Tibial nerve (tissue), 4 donors: ENCODE data around the gene NUP62. TPM values are rescaled to one million over a fixed set of nuclear protein-coding genes. Genes with fewer than 3 reads are reported as not detected.

Experiments
- DNase-seq, 2 donors: peaks; one replicate each; pipeline ENCODE4 v3.0.0-alpha.2; 2019; ENCODE audit warnings: low spot score in 2 of 2
- H3K27ac ChIP-seq, 4 donors: fragments of 200-600 bp; sonication (generic) in 3 of 4; one replicate each; pipeline ENCODE4 v1.5.1; 2017 to 2019; ENCODE audit warnings: mild to moderate bottlenecking in 1 of 4
- H3K27me3 ChIP-seq, 2 donors: fragments of 200-600 bp; sonication (generic) in 1 of 2; one replicate each; pipeline versions ENCODE4 v1.5.1 to v1.6.0; 2017 to 2019
- H3K36me3 ChIP-seq, 3 donors: fragments of 200-600 bp; sonication (generic); one replicate each; pipeline ENCODE4 v1.5.1; 2018 to 2019
- H3K4me1 ChIP-seq, 4 donors: fragments of 200-600 bp; sonication (generic) in 3 of 4; one replicate each; pipeline ENCODE4 v1.5.1; 2017 to 2019
- H3K4me3 ChIP-seq, 4 donors: fragments of 200-600 bp; sonication (generic) in 3 of 4; one replicate each; pipeline ENCODE4 v1.5.1; 2017 to 2019; ENCODE audit warnings: mild to moderate bottlenecking in 1 of 4, moderate library complexity in 1 of 4
- H3K9me3 ChIP-seq, 4 donors: fragments of 200-600 bp; sonication (generic) in 3 of 4; one replicate each; pipeline ENCODE4 v1.5.1; 2017 to 2019
- CTCF ChIP-seq, 5 experiments: fragments of 200-600 bp in 3 of 5; fragments of 450-650 bp in 2 of 5; sonication (generic) in 3 of 5; IDR thresholded peaks; one replicate each; pipeline ENCODE4 v1.5.1; 2016 to 2019; ENCODE audit warnings: antibody characterized with exemption in 5 of 5, mild to moderate bottlenecking in 3 of 5, moderate library complexity in 2 of 5
- EP300 ChIP-seq, 2 donors: sonication (generic); formaldehyde crosslinking; IDR thresholded peaks; one replicate each; pipeline ENCODE4 v1.6.1; 2017; ENCODE audit warnings: antibody characterized with exemption in 2 of 2, mild to moderate bottlenecking in 1 of 2
- POLR2A ChIP-seq, 2 donors: fragments of 450-650 bp; IDR thresholded peaks; one replicate each; pipeline ENCODE4 v1.6.1; 2017; ENCODE audit warnings: antibody characterized with exemption in 2 of 2, mild to moderate bottlenecking in 2 of 2, moderate library complexity in 2 of 2
- WGBS, 2 donors: methylation state at CpG; one replicate each; pipeline ENCODE4 v1.1.5; 2018; 5-methylcytosine and 5-hydroxymethylcytosine counted together
- total RNA-seq, 4 donors: library from RNA; depleted of rRNA; stranded (reverse); fragments of >200 nt; gene quantifications; one replicate each; pipeline ENCODE4 v1.1.0, GENCODE V29; 2016

The NUP62 gene
- total RNA-seq, 4 donors from 2014 or later = 32.8 to 43.5 (median 38.7) TPM

GRCh38 chr19:49869484-49870308 lies 59.6 kb downstream of the NUP62 start:
- peak; percentile 92 to 96 for DNase-seq
- Histone ChIP-seq H3K27me3 (no peaks in the 10 kb centered on the region), H3K4me1 (peaks cover 0 to 79% (median 36%) of the 10 kb centered on the region in 4 donors), H3K9me3 (no peaks in the 10 kb centered on the region), H3K27ac (peak overlapping the region; percentile 83 to 97 (median 90)), H3K36me3 (peaks cover 0 to 37% (median 0%) of the 10 kb centered on the region in 3 donors), H3K4me3 (peak overlapping the region; percentile 42 to 68 (median 63))
- WGBS, 2 donors = 1 to 2% methylated on average over 39 to 56 of the region's 67 CpGs
- TF ChIP-seq POLR2A (IDR thresholded peaks at IDR 0.05) (peak; percentile 43 to 88), EP300 (IDR thresholded peaks at IDR 0.05) (peak; percentile 90 to 92), CTCF (IDR thresholded peaks at IDR 0.05) (peak in 2 of 5 experiments; percentile 63 to 69)

- Histone ChIP-seq H3K9me3 (no peaks in the 10 kb centered on the region), H3K36me3 (peaks cover 0 to 37% (median 0%) of the 10 kb centered on the region in 3 donors), H3K27me3 (no peaks in the 10 kb centered on the region), H3K4me1 (peaks cover 0 to 79% (median 36%) of the 10 kb centered on the region in 4 donors), H3K4me3 (peak overlapping the region; percentile 39 to 68 (median 54)), H3K27ac (peak overlapping the region; percentile 83 to 97 (median 90))
- TF ChIP-seq CTCF (IDR thresholded peaks at IDR 0.05) (no peak), EP300 (IDR thresholded peaks at IDR 0.05) (no peak), POLR2A (IDR thresholded peaks at IDR 0.05) (peak in 1 of 2 donors; percentile 36)
- DNase-seq = no peak
- 2 to 4% methylated on average over 15 of the region's 15 CpGs for WGBS, 2 donors
Measured at GRCh38 chr19:49869009-49869483, 60.3 kb downstream of the NUP62 start.

- Histone ChIP-seq H3K4me1 (peaks cover 0 to 76% (median 36%) of the 10 kb centered on the region in 4 donors), H3K27ac (peak within 1 kb of the TSS; percentile 87 to 97 (median 90)), H3K4me3 (peak within 1 kb of the TSS; percentile 68 to 90 (median 74)), H3K27me3 (no peaks in the 10 kb centered on the region), H3K36me3 (peaks cover 0 to 40% (median 0%) of the 10 kb centered on the region in 3 donors), H3K9me3 (no peaks in the 10 kb centered on the region)
- peak; percentile 82 to 88 for DNase-seq
- 0% methylated on average over 34 to 49 of the region's 65 CpGs for WGBS, 2 donors
- peak in 1 of 5 experiments; percentile 30 for TF ChIP-seq CTCF (IDR thresholded peaks at IDR 0.05)
- TF ChIP-seq POLR2A (IDR thresholded peaks at IDR 0.05) = peak in 1 of 2 donors; percentile 61
- TF ChIP-seq EP300 (IDR thresholded peaks at IDR 0.05) = peak; percentile 94 to 95
Measured at GRCh38 chr19:49866933-49867782, 62.1 kb downstream of the NUP62 start, which contains the start of gene PNKP. TSS of gene PNKP (minus strand) at chr19:49867576. CDS start at chr19:49867204, 372 bp downstream.

- Histone ChIP-seq H3K4me3 (peak overlapping the region in 1 of 4 donors; percentile 11), H3K27ac (peak overlapping the region in 2 of 4 donors; percentile 51 to 97), H3K9me3 (no peaks in the 10 kb centered on the region), H3K36me3 (peaks cover 0 to 48% (median 0%) of the 10 kb centered on the region in 3 donors), H3K4me1 (peaks cover 0 to 80% (median 35%) of the 10 kb centered on the region in 4 donors), H3K27me3 (no peaks in the 10 kb centered on the region)
- WGBS, 2 donors = 83 to 89% methylated on average over 13 of the region's 13 CpGs
- TF ChIP-seq POLR2A (IDR thresholded peaks at IDR 0.05) = no peak
- TF ChIP-seq EP300 (IDR thresholded peaks at IDR 0.05) = no peak
- TF ChIP-seq CTCF (IDR thresholded peaks at IDR 0.05) = no peak
- DNase-seq = no peak
Measured at GRCh38 chr19:49864890-49865289, 64.4 kb downstream of the NUP62 start.
